Nephron progenitor cell (in vitro differentiated cells): ENCODE data around the gene UGP2.

ENCODE experiments used
- DNase-seq: peaks from one replicate; pipeline ENCODE4 v3.0.0; 2021
- H3K27ac Mint-ChIP-seq: 2 replicates; pipeline ENCODE4 v1.8.0; 2021; ENCODE audit warnings: mild to moderate bottlenecking, moderate library complexity, mixed read lengths
- H3K27me3 Mint-ChIP-seq: 2 replicates; pipeline ENCODE4 v1.8.0; 2021; ENCODE audit warnings: mild to moderate bottlenecking, low read depth, mixed read lengths; ENCODE audit not compliant: poor library complexity
- H3K36me3 Mint-ChIP-seq: 2 replicates; pipeline ENCODE4 v1.8.0; 2021; ENCODE audit warnings: low read depth, mixed read lengths
- H3K4me1 Mint-ChIP-seq: 2 replicates; pipeline ENCODE4 v1.8.0; 2021; ENCODE audit warnings: mixed read lengths
- H3K4me3 Mint-ChIP-seq: 2 replicates; pipeline ENCODE4 v1.8.0; 2021; ENCODE audit warnings: mild to moderate bottlenecking, moderate library complexity, mixed read lengths
- H3K9me3 Mint-ChIP-seq: 2 replicates; pipeline ENCODE4 v1.8.0; 2021; ENCODE audit warnings: mild to moderate bottlenecking, moderate library complexity, mixed read lengths
- TF ChIP-seq, protein P1 (sequence below): fragments of 200-600 bp; sonication (generic); IDR thresholded peaks from 2 replicates; pipeline ENCODE4 v1.5.0; 2021; ENCODE audit warnings: antibody characterized with exemption

UGP2 gene

DNA sequence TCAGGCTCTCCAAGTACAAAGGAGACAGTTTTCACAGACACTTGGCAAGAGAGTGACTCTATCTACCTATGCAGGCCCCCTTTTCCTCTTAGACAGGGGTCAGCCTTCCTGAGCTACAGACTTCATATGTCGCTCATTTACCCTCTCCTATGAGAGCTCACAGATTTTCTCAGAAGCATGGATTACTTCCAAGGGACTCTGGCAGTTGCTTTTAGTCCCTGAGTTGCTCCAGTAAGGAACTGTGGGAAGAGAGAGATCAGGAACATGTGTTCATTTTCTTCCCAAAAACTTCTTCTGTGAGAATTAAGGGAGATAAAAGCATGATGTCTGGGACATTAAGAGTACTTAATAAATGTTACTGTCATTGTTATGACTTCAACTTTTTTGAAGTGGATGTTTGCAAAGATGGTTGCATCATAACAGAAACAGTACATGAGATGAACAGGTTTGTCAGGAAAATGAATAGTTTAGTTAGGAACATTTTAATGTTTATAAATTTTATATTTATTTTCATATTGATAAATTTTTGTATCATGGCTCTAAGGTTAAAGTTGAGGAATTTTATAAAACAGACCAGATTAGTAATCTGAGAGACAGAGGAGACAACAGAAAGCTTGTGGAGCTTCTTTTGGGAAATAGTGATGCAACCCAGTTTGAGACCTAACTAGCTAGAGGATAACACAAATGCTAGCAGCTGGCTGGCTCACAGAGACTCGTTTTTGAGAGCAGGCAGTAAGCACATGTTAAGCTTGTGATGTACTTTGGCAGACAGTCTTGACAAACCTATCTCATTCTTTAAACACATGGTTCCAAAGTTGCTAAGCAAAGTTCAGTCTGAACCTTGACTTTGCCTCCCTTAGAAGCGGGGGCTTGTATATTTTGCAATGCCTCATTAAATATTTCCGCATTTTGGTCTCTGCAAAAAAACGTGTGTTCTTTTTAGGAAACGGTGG is 21.7 kb upstream of the UGP2 start:
- Mint-ChIP-seq H3K27me3 (no peaks in the 10 kb centered on the region), H3K4me1 (peaks cover 6% of the 10 kb centered on the region), H3K4me3 (no peak overlapping the region), H3K9me3 (no peaks in the 10 kb centered on the region), H3K27ac (no peak overlapping the region), H3K36me3 (no peaks in the 10 kb centered on the region)
- TF ChIP-seq, protein P1, sequence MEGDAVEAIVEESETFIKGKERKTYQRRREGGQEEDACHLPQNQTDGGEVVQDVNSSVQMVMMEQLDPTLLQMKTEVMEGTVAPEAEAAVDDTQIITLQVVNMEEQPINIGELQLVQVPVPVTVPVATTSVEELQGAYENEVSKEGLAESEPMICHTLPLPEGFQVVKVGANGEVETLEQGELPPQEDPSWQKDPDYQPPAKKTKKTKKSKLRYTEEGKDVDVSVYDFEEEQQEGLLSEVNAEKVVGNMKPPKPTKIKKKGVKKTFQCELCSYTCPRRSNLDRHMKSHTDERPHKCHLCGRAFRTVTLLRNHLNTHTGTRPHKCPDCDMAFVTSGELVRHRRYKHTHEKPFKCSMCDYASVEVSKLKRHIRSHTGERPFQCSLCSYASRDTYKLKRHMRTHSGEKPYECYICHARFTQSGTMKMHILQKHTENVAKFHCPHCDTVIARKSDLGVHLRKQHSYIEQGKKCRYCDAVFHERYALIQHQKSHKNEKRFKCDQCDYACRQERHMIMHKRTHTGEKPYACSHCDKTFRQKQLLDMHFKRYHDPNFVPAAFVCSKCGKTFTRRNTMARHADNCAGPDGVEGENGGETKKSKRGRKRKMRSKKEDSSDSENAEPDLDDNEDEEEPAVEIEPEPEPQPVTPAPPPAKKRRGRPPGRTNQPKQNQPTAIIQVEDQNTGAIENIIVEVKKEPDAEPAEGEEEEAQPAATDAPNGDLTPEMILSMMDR = no peak
- no peak for DNase-seq

DNA sequence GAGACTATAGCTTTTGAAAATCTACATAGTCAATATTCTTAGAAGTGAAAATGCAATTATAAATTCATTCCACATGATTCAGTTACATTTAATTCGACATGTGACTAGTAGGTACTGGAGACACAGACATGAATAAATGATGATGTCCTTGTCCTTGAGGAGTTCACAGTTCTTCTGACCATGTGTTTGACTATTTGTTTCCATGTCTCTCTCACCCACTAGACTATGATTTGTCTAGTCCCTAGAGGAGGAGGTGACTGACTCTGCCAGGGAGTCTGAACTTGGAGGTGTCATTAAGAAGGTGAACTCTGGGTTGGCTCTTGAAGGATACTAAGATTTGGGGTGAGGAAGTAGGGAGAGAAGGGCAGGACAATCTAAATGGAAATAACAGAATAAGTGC is 20.7 kb upstream of the UGP2 start:
- Mint-ChIP-seq H3K36me3 (no peaks in the 10 kb centered on the region), H3K27ac (no peak overlapping the region), H3K4me3 (no peak overlapping the region), H3K4me1 (peaks cover 6% of the 10 kb centered on the region), H3K9me3 (no peaks in the 10 kb centered on the region), H3K27me3 (no peaks in the 10 kb centered on the region)
- no peak for DNase-seq
- TF ChIP-seq, protein P1 = no peak

DNA sequence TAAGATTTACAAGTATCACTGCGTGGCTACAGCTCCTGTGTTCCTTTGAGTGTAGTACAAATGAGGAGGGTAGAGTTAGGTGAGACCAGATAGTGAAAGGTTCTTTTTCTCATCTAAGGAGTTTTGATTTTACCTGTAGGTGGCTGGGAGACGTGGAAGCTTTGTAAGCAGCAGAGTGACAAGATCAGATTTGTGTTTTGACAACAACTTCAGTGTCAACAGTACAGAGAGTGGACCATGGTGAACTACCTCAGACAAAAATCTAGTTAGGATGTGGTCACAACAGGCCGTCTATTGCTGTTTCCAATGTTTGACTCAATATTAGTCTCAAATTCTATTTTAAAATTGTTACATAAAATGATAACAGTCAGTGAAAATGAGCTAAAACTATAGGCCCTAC is 20.3 kb upstream of the UGP2 start:
- no peaks in the 10 kb centered on the region for H3K9me3 Mint-ChIP-seq
- no peak overlapping the region for H3K27ac Mint-ChIP-seq
- H3K27me3 Mint-ChIP-seq = no peaks in the 10 kb centered on the region
- no peak for DNase-seq
- H3K4me3 Mint-ChIP-seq = no peak overlapping the region
- no peaks in the 10 kb centered on the region for H3K36me3 Mint-ChIP-seq
- TF ChIP-seq, protein P1 = no peak
- H3K4me1 Mint-ChIP-seq = peaks cover 6% of the 10 kb centered on the region

DNA sequence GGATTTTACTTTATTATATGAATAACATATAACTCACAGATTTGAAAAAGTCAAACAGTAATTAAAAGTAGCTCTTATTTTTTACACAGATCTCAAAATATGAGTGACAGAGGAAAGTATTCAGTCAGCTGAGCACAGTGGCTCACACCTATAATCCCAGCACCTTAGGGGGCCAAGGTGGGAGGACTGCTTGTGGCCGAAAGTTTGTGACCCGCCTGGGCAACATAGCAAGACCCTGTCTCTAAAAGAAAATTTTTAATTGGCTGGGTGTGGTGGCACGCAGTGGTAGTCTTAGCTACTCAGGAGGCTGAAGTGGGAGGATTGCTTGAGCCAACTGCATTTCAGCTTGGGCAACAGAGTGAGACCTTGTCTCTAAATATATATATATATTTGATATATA is 19.2 kb upstream of the UGP2 start:
- Mint-ChIP-seq H3K27ac (no peak overlapping the region), H3K36me3 (no peaks in the 10 kb centered on the region), H3K27me3 (no peaks in the 10 kb centered on the region), H3K9me3 (no peaks in the 10 kb centered on the region), H3K4me3 (no peak overlapping the region), H3K4me1 (peaks cover 6% of the 10 kb centered on the region)
- TF ChIP-seq, protein P1 = no peak
- no peak for DNase-seq

DNA sequence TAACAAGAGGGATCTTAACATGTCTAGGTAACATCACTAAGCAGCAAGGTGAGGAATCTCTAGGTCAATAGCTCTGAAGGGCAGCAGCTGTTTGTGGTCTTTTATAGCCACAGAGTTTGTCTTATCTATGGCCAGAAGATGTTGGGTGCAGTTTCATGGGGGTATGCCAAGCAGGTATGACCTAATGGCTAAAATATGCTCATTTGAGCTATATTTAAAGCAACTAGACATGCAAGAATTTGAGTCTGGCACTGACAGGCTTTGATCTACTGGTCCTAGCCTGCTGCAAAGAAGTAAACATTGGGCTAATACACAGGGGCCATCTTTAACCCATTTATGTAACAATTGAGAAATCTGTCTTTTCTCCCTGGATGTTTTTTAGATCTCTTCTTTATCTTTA is 13.9 kb upstream of the UGP2 start:
- TF ChIP-seq, protein P1 = no peak
- Mint-ChIP-seq H3K4me3 (no peak overlapping the region), H3K27ac (no peak overlapping the region), H3K4me1 (no peaks in the 10 kb centered on the region), H3K9me3 (no peaks in the 10 kb centered on the region), H3K36me3 (no peaks in the 10 kb centered on the region), H3K27me3 (no peaks in the 10 kb centered on the region)
- DNase-seq = no peak

DNA sequence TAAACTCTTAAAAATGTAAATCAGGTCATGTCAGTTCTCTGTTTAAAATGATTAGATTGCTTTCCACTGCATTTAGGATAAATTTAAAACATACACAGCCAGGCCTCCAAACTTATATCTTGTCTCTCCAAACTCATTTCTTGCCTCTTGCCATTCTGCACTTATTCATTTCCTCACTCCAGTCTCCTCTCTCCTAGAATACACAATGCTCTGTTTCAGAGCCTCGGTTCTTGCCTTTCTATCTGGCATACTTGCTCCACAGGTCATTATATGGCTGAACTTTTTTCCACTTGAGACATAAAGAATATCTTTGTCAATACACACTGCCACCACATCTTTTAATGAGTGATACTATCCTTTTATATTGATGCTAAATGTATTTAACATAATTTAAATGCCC is 10.5 kb upstream of the UGP2 start:
- Mint-ChIP-seq H3K36me3 (no peaks in the 10 kb centered on the region), H3K4me3 (no peak overlapping the region), H3K4me1 (no peaks in the 10 kb centered on the region), H3K27ac (no peak overlapping the region), H3K9me3 (no peaks in the 10 kb centered on the region), H3K27me3 (no peaks in the 10 kb centered on the region)
- TF ChIP-seq, protein P1 = no peak
- no peak for DNase-seq
